ENCODE results near the gene GPATCH1.

- TF ChIP-seq CTCF (conservative IDR thresholded peaks at IDR 0.05; ENCODE audit: low read length) (no peak), EZH2phosphoT487 (IDR thresholded peaks at IDR 0.05; ENCODE audit: borderline replicate concordance) (no peak)
Measured at GRCh38 chr19:33090179-33090578, 9.2 kb downstream of the GPATCH1 start.

Measured in Loucy (cell line).